ENCODE data around the gene RYR2. TPM values are rescaled to one million over a fixed set of nuclear protein-coding genes. Genes with fewer than 3 reads are reported as not detected.

Gene RYR2
- total RNA-seq, 4 donors from 2014 or later, result 0.20 to 0.60 (median 0.32) TPM

DNA sequence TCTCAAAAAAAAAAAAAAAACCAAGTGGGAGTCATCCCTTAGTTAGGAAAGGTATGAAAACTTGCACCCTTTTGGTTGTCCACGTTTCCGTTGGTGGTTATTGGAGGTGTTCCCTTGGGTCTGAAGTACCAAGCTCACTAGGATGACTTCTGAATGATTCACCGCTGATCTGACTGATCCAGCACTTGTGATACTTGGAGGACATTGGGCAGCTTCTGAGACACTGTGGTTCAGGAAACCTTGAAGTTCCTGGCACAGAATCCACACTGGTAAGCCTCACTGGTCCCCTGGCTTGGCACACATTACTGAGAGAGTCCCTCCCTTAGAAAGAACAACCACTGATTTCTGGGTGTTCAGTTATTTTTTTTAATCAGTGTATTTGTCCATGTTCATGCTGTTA lies 91.9 kb downstream of the RYR2 start:
- WGBS, 2 donors, result 44 to 75% methylated on average over 3 of the region's 3 CpGs
- DNase-seq (ENCODE audit: low spot score in 2 of 2), result no peak
- Histone ChIP-seq H3K4me1 (no peaks in the 10 kb centered on the region), H3K4me3 (no peak overlapping the region), H3K27me3 (no peaks in the 10 kb centered on the region), H3K36me3 (no peaks in the 10 kb centered on the region), H3K27ac (no peak overlapping the region), H3K9me3 (peaks cover 0 to 34% (median 0%) of the 10 kb centered on the region in 4 donors)
- TF ChIP-seq EP300 (IDR thresholded peaks at IDR 0.05) (no peak), POLR2A (IDR thresholded peaks at IDR 0.05) (no peak)
- TF ChIP-seq, protein P1, sequence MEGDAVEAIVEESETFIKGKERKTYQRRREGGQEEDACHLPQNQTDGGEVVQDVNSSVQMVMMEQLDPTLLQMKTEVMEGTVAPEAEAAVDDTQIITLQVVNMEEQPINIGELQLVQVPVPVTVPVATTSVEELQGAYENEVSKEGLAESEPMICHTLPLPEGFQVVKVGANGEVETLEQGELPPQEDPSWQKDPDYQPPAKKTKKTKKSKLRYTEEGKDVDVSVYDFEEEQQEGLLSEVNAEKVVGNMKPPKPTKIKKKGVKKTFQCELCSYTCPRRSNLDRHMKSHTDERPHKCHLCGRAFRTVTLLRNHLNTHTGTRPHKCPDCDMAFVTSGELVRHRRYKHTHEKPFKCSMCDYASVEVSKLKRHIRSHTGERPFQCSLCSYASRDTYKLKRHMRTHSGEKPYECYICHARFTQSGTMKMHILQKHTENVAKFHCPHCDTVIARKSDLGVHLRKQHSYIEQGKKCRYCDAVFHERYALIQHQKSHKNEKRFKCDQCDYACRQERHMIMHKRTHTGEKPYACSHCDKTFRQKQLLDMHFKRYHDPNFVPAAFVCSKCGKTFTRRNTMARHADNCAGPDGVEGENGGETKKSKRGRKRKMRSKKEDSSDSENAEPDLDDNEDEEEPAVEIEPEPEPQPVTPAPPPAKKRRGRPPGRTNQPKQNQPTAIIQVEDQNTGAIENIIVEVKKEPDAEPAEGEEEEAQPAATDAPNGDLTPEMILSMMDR (IDR thresholded peaks at IDR 0.05), result no peak

DNA sequence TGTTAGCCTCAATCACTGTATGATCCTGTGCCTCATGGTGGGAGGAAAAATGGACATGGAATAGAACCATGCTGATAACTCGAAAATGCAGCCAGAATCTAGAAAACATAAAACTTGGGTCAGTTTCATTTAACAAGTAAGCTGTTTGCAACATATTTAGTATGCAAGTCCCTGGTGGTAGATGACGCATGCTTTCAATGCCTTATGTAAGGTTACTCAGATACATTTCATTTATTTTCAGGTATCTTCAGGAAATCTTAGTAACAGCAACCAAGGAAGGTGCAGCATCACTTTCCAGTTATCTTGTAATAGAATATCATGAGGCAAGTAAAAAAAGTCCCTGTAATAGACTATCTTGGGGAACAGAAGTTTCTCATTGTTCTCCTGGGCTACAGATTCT lies 92.9 kb downstream of the RYR2 start:
- H3K36me3 ChIP-seq, result no peaks in the 10 kb centered on the region
- no peaks in the 10 kb centered on the region for H3K27me3 ChIP-seq
- H3K4me1 ChIP-seq, result no peaks in the 10 kb centered on the region
- TF ChIP-seq, protein P1 (IDR thresholded peaks at IDR 0.05), result no peak
- TF ChIP-seq POLR2A (IDR thresholded peaks at IDR 0.05), result no peak
- TF ChIP-seq EP300 (IDR thresholded peaks at IDR 0.05), result no peak
- WGBS, 2 donors, result 77 to 85% methylated on average over 2 of the region's 2 CpGs
- no peak overlapping the region for H3K27ac ChIP-seq
- no peak overlapping the region for H3K4me3 ChIP-seq
- DNase-seq (ENCODE audit: low spot score in 2 of 2), result no peak
- H3K9me3 ChIP-seq, result peaks cover 0 to 29% (median 0%) of the 10 kb centered on the region in 4 donors

DNA sequence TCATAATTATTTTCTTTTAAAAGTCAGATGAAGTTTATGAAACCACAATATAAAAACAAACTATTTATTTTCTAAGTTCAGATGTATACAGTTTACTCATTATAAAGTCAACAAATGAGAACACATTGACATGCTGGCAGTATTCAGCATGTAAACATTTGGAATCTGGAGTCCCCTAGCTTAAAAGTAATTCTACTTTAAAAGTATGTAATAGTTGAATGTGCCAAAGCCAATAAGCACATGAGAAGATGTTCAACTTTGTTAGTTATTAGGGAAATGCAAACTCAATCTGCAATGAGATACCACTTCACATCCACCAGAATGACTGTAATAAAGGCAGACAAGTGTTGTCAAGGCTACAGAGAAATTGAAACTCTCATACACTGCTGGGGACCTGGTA lies 96.6 kb downstream of the RYR2 start:
- no peak for DNase-seq (ENCODE audit: low spot score in 2 of 2)
- H3K27ac ChIP-seq, result no peak overlapping the region

DNA sequence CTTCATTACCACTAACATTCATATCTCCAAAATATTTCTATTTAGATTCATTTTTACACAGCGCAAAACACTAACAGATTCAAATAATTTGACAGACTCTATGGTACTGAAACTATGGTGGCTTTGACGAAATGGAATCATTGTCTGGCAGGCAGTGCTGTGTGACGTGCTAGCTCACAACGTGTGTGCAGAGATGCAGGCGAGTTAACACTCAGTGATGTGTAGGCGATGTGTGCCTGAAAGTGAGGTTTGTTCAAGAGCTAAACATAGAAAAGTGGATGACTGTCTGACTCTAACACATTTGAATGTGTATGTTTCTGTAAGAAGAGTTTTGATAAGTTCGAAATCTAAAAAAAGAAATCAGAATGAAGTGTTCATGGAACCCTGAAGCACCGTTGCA lies 97.7 kb downstream of the RYR2 start:
- Histone ChIP-seq H3K4me1 (no peaks in the 10 kb centered on the region), H3K4me3 (no peak overlapping the region), H3K9me3 (no peaks in the 10 kb centered on the region), H3K27me3 (no peaks in the 10 kb centered on the region), H3K36me3 (no peaks in the 10 kb centered on the region), H3K27ac (no peak overlapping the region)
- 81 to 89% methylated on average over 8 of the region's 8 CpGs for WGBS, 2 donors
- no peak for DNase-seq (ENCODE audit: low spot score in 2 of 2)
- TF ChIP-seq, protein P1 (IDR thresholded peaks at IDR 0.05), result no peak
- TF ChIP-seq EP300 (IDR thresholded peaks at IDR 0.05) (no peak), POLR2A (IDR thresholded peaks at IDR 0.05) (no peak)

More for the DNA sequence above, 96.6 kb downstream of the RYR2 start:
- TF ChIP-seq EP300 (IDR thresholded peaks at IDR 0.05) (no peak), POLR2A (IDR thresholded peaks at IDR 0.05) (no peak)
- TF ChIP-seq, protein P1 (IDR thresholded peaks at IDR 0.05), result no peak
- Histone ChIP-seq H3K9me3 (peaks cover 0 to 3% (median 0%) of the 10 kb centered on the region in 4 donors), H3K36me3 (no peaks in the 10 kb centered on the region), H3K4me3 (no peak overlapping the region), H3K27me3 (no peaks in the 10 kb centered on the region), H3K4me1 (no peaks in the 10 kb centered on the region)

DNA sequence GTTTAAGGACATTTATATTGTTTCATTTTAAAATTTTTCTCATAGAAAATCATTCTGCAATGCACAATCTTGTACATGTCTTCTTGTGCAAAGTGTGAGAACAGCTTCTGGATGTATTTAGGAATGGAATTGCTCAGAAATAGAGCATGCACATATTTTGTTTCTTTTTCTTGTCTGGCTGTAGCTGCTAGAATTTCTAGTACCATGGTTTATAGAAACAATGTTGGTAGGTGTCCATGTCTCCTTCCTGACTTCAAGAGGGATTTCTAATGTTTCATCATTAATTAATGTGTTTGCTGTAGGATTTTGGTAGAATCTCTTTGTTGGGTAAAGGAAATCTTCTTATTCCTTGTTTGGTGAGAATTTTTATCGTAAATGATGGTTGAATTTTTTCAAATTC lies 99.0 kb downstream of the RYR2 start:
- H3K4me3 ChIP-seq, result no peak overlapping the region
- DNase-seq (ENCODE audit: low spot score in 2 of 2), result no peak
- no peak overlapping the region for H3K27ac ChIP-seq
- no peaks in the 10 kb centered on the region for H3K4me1 ChIP-seq
- no peak for TF ChIP-seq POLR2A (IDR thresholded peaks at IDR 0.05)
- TF ChIP-seq, protein P1 (IDR thresholded peaks at IDR 0.05), result no peak
- TF ChIP-seq EP300 (IDR thresholded peaks at IDR 0.05), result no peak
- H3K9me3 ChIP-seq, result no peaks in the 10 kb centered on the region
- H3K36me3 ChIP-seq, result no peaks in the 10 kb centered on the region
- 64 to 89% methylated on average over 1 of the region's 1 CpG for WGBS, 2 donors
- no peaks in the 10 kb centered on the region for H3K27me3 ChIP-seq

Measured in tibial nerve (tissue), 4 donors.